Activated CD8-positive, alpha-beta T cell treated with anti-CD3 and anti-CD28 coated beads for 36 hours (primary cell): Measurements from ENCODE around the gene GOLGA6L2. TPM values are rescaled to one million over a fixed set of nuclear protein-coding genes. Genes with fewer than 3 reads are reported as not detected.

Experiments
- ATAC-seq: fragments of 200-7000 bp; cut with Tn5 transposase; one replicate; pipeline ENCODE4 v1.10.0; 2021; ENCODE audit warnings: mild to moderate bottlenecking, moderate library complexity
- CTCF ChIA-PET: fragments of 350-600 bp; sonication (Branson Sonifier 250); formaldehyde crosslinking; loops from one replicate; lab custom pipeline; 2021; ENCODE audit warnings: antibody characterized with exemption; lab: Charles Lee
- POLR2A ChIA-PET: fragments of 350-600 bp; sonication (Branson Sonifier 250); formaldehyde crosslinking; loops from one replicate; lab custom pipeline; 2021; ENCODE audit warnings: antibody characterized with exemption; lab: Charles Lee
- DNase-seq: peaks from one replicate; pipeline ENCODE4 v3.0.0-alpha.2; 2020
- H3K27ac Mint-ChIP-seq: one replicate; pipeline ENCODE4 v1.8.0; 2021; ENCODE audit warnings: mild to moderate bottlenecking, mixed read lengths
- H3K27me3 Mint-ChIP-seq: one replicate; pipeline ENCODE4 v1.8.0; 2021; ENCODE audit warnings: mixed read lengths
- H3K36me3 Mint-ChIP-seq: one replicate; pipeline ENCODE4 v1.8.0; 2021; ENCODE audit warnings: low read depth, mixed read lengths
- H3K4me1 Mint-ChIP-seq: one replicate; pipeline ENCODE4 v1.8.0; 2021; ENCODE audit warnings: low read depth, mixed read lengths
- H3K4me3 Mint-ChIP-seq: one replicate; pipeline ENCODE4 v1.8.0; 2021; ENCODE audit warnings: mild to moderate bottlenecking, moderate library complexity, mixed read lengths
- H3K9me3 Mint-ChIP-seq: one replicate; pipeline ENCODE4 v1.8.0; 2021; ENCODE audit warnings: mixed read lengths
- CTCF ChIP-seq: fragments of 200-600 bp; IDR thresholded peaks from one replicate; pipeline ENCODE4 v1.8.0; 2022; ENCODE audit warnings: antibody characterized with exemption, mild to moderate bottlenecking
- intact Hi-C: fragments of 100-400 bp; cut with micrococcal nuclease; formaldehyde crosslinking; loops from one replicate; pipeline ENCODE4 v1.10.0; 2022
- total RNA-seq, 2 experiments: library from RNA; stranded (reverse); gene quantifications; one replicate each; pipeline ENCODE4 v1.2.3, GENCODE V29; 2021

GOLGA6L2 gene
- total RNA-seq, 2 experiments from 2014 or later = not detected

- intact Hi-C loops = no loop called here
- Mint-ChIP-seq H3K9me3 (no peaks in the 10 kb centered on the region), H3K36me3 (no peaks in the 10 kb centered on the region), H3K27me3 (peaks cover 3% of the 10 kb centered on the region), H3K4me3 (no peak overlapping the region), H3K4me1 (no peaks in the 10 kb centered on the region), H3K27ac (no peak overlapping the region)
- ChIA-PET CTCF (interaction anchor here (2.2 kb wide), 1 partner anchor 9 kb away, joined by 6 read pairs; no protein-coding TSS in a partner anchor), POLR2A (no interaction called here)
- TF ChIP-seq CTCF = no peak
- ATAC-seq (no peak), DNase-seq (no peak)
Measured at GRCh38 chr15:23457890-23458289, 10.8 kb upstream of the GOLGA6L2 start.

- intact Hi-C loops = no loop called here
- no peak for DNase-seq
- CTCF ChIA-PET = no interaction called here
- H3K27me3 Mint-ChIP-seq = peaks cover 4% of the 10 kb centered on the region
- H3K4me1 Mint-ChIP-seq = no peaks in the 10 kb centered on the region
- H3K4me3 Mint-ChIP-seq = no peak overlapping the region
- H3K9me3 Mint-ChIP-seq = no peaks in the 10 kb centered on the region
- H3K36me3 Mint-ChIP-seq = no peaks in the 10 kb centered on the region
- TF ChIP-seq CTCF = no peak
- H3K27ac Mint-ChIP-seq = no peak overlapping the region
- POLR2A ChIA-PET = no interaction called here
- no peak for ATAC-seq
Measured at GRCh38 chr15:23446215-23447106, 582 bp downstream of the GOLGA6L2 start.

GRCh38 chr15:23444269-23444668, 2.8 kb downstream of the GOLGA6L2 start:
- POLR2A ChIA-PET = no interaction called here
- peaks cover 4% of the 10 kb centered on the region for H3K27me3 Mint-ChIP-seq
- no peak overlapping the region for H3K27ac Mint-ChIP-seq
- no peaks in the 10 kb centered on the region for H3K4me1 Mint-ChIP-seq
- no peak for TF ChIP-seq CTCF
- ATAC-seq = no peak
- H3K36me3 Mint-ChIP-seq = no peaks in the 10 kb centered on the region
- H3K9me3 Mint-ChIP-seq = no peaks in the 10 kb centered on the region
- CTCF ChIA-PET = no interaction called here
- no peak for DNase-seq
- H3K4me3 Mint-ChIP-seq = no peak overlapping the region
- intact Hi-C loops = no loop called here

- no peak overlapping the region for H3K4me3 Mint-ChIP-seq
- no peaks in the 10 kb centered on the region for H3K36me3 Mint-ChIP-seq
- POLR2A ChIA-PET = no interaction called here
- no peak overlapping the region for H3K27ac Mint-ChIP-seq
- H3K9me3 Mint-ChIP-seq = no peaks in the 10 kb centered on the region
- peaks cover 4% of the 10 kb centered on the region for H3K27me3 Mint-ChIP-seq
- H3K4me1 Mint-ChIP-seq = no peaks in the 10 kb centered on the region
- no peak for ATAC-seq
- intact Hi-C loops = no loop called here
- CTCF ChIA-PET = no interaction called here
- TF ChIP-seq CTCF = no peak
- no peak for DNase-seq
Measured at GRCh38 chr15:23441204-23441603, 5.8 kb downstream of the GOLGA6L2 start.

- ATAC-seq (no peak), DNase-seq (no peak)
- H3K27ac Mint-ChIP-seq = no peak overlapping the region
- ChIA-PET CTCF (no interaction called here), POLR2A (no interaction called here)
- intact Hi-C loops = no loop called here
- H3K36me3 Mint-ChIP-seq = no peaks in the 10 kb centered on the region
- TF ChIP-seq CTCF = no peak
- H3K27me3 Mint-ChIP-seq = peaks cover 4% of the 10 kb centered on the region
- no peaks in the 10 kb centered on the region for H3K4me1 Mint-ChIP-seq
- H3K9me3 Mint-ChIP-seq = no peaks in the 10 kb centered on the region
- H3K4me3 Mint-ChIP-seq = no peak overlapping the region
Measured at GRCh38 chr15:23440596-23440995, 6.4 kb downstream of the GOLGA6L2 start.
